Endothelial cell of umbilical vein (primary cell): ENCODE data around the gene CPNE5. TPM values are rescaled to one million over a fixed set of nuclear protein-coding genes. Genes with fewer than 3 reads are reported as not detected.

Source experiments
- BruUV-seq: library from RNA; stranded (reverse); fragments of 400-500 nt; replicated peaks from 2 replicates; lab custom pipeline; 2021; lab: Mats Ljungman, UMichigan
- CTCF ChIA-PET: fragments of 300-600, 350-600 bp; sonication (Branson Sonifier 250); formaldehyde crosslinking; loops from one replicate; lab custom pipeline; 2021; ENCODE audit warnings: antibody characterized with exemption, inconsistent platforms; lab: Charles Lee
- POLR2A ChIA-PET: fragments of 300-600, 350-600 bp; sonication (Branson Sonifier 250); formaldehyde crosslinking; loops from one replicate; lab custom pipeline; 2021; ENCODE audit warnings: antibody characterized with exemption, inconsistent platforms; lab: Charles Lee
- DNase-seq: peaks from one replicate; pipeline ENCODE4 v3.0.0-alpha.2; 2011; ENCODE audit warnings: low read depth, low spot score
- FAIRE-seq: peaks from 2 replicates; lab custom pipeline; 2011; peaks lifted over from hg19 to GRCh38; lab: Jason Lieb, UNC
- H2AFZ ChIP-seq: 2 replicates; pipeline ENCODE4 v1.6.0; 2012; ENCODE audit warnings: low read depth, low read length, control low read depth, inconsistent platforms
- H3K27ac ChIP-seq: 2 replicates; pipeline ENCODE4 v1.5.1; 2011; ENCODE audit warnings: low read depth, mild to moderate bottlenecking, control low read depth, low read length, moderate library complexity; ENCODE audit not compliant: insufficient read depth
- H3K27me3 ChIP-seq, 2 experiments: 2 replicates each; pipeline versions ENCODE4 v1.6.0 to v1.6.1; 2011; ENCODE audit warnings: low read length in 2 of 2, mixed read lengths in 1 of 2; ENCODE audit not compliant: control insufficient read depth in 2 of 2, insufficient read depth in 2 of 2
- H3K36me3 ChIP-seq, 2 experiments: 2 replicates in 1 of 2; 3 replicates in 1 of 2; pipeline ENCODE4 v1.5.1; 2011; ENCODE audit warnings: low read length in 2 of 2, mild to moderate bottlenecking in 1 of 2, moderate library complexity in 1 of 2; ENCODE audit not compliant: control insufficient read depth in 2 of 2, insufficient read depth in 2 of 2; ENCODE audit errors: extremely low read depth in 1 of 2
- H3K4me1 ChIP-seq: 3 replicates; pipeline ENCODE4 v1.5.1; 2011; ENCODE audit warnings: mild to moderate bottlenecking, low read length; ENCODE audit not compliant: control insufficient read depth, insufficient read depth; ENCODE audit errors: extremely low read depth
- H3K4me2 ChIP-seq: 2 replicates; pipeline ENCODE4 v1.6.1; 2011; ENCODE audit warnings: low read length, control low read depth, mixed read lengths; ENCODE audit not compliant: insufficient read depth
- H3K4me3 ChIP-seq, 3 experiments: fragments of 200-600 bp in 1 of 3; sonication (generic), shearing (Covaris generic) in 1 of 3; replicated peaks in 1 of 3; 2 replicates each; pipeline ENCODE4 v1.5.1; 2011 to 2016; ENCODE audit warnings: control low read depth in 3 of 3, low read length in 3 of 3, mild to moderate bottlenecking in 2 of 3, inconsistent platforms in 1 of 3, low read depth in 1 of 3, moderate library complexity in 1 of 3; ENCODE audit not compliant: insufficient read depth in 1 of 3
- H3K79me2 ChIP-seq: 2 replicates; pipeline ENCODE4 v1.6.0; 2012; ENCODE audit warnings: low read length, inconsistent platforms; ENCODE audit not compliant: control insufficient read depth, insufficient read depth
- H3K9ac ChIP-seq: replicated peaks from 2 replicates; pipeline ENCODE3; 2011; ENCODE audit warnings: low read length, control low read depth; ENCODE audit not compliant: insufficient read depth; ENCODE audit errors: extremely low read depth
- H3K9me1 ChIP-seq: replicated peaks from 3 replicates; pipeline ENCODE4 v1.6.0; 2011; ENCODE audit warnings: mild to moderate bottlenecking, low read length; ENCODE audit not compliant: control insufficient read depth, insufficient read depth; ENCODE audit errors: extremely low read depth
- H3K9me3 ChIP-seq: replicated peaks from 2 replicates; pipeline ENCODE4 v1.5.1; 2012; ENCODE audit warnings: low read length, inconsistent platforms; ENCODE audit not compliant: control insufficient read depth, insufficient read depth
- H4K20me1 ChIP-seq: replicated peaks from 2 replicates; pipeline ENCODE3; 2011; ENCODE audit warnings: mild to moderate bottlenecking, low read length; ENCODE audit not compliant: control insufficient read depth, insufficient read depth; ENCODE audit errors: extremely low read depth
- CTCF ChIP-seq, 2 donors: IDR thresholded peaks; 1 replicate in 1 of 2; 2 replicates in 1 of 2; pipeline ENCODE4 v1.5.1; 2011; ENCODE audit warnings: low read length in 2 of 2, mild to moderate bottlenecking in 2 of 2, moderate library complexity in 2 of 2, control low read depth in 1 of 2, inconsistent platforms in 1 of 2, low read depth in 1 of 2; ENCODE audit not compliant: insufficient read depth in 1 of 2; ENCODE audit errors: extremely low read depth in 1 of 2
- EZH2 ChIP-seq: IDR thresholded peaks from 2 replicates; pipeline ENCODE4 v1.6.1; 2012; ENCODE audit warnings: borderline replicate concordance, low read depth, mild to moderate bottlenecking, moderate library complexity, low read length, inconsistent platforms; ENCODE audit not compliant: severe bottlenecking
- GATA2 ChIP-seq: IDR thresholded peaks from 2 replicates; pipeline ENCODE4 v1.7.0; 2011; ENCODE audit warnings: low read depth, mild to moderate bottlenecking, moderate library complexity, mixed read lengths, low read length; ENCODE audit not compliant: insufficient read length, insufficient read depth
- JUN ChIP-seq: IDR thresholded peaks from 2 replicates; pipeline ENCODE4 v1.6.1; 2011; ENCODE audit warnings: borderline replicate concordance, low read depth; ENCODE audit not compliant: insufficient read length, insufficient read depth
- MAX ChIP-seq: IDR thresholded peaks from 2 replicates; pipeline ENCODE4 v1.6.1; 2011; ENCODE audit not compliant: insufficient read depth, insufficient read length
- MYC ChIP-seq: IDR thresholded peaks from one replicate; pipeline ENCODE4 v1.6.1; 2011; ENCODE audit warnings: mild to moderate bottlenecking, low read depth, low read length
- POLR2A ChIP-seq: IDR thresholded peaks from 2 replicates; pipeline ENCODE4 v1.6.1; 2012; ENCODE audit warnings: low read depth, mild to moderate bottlenecking, control low read depth, low read length
- POLR2AphosphoS5 ChIP-seq: IDR thresholded peaks from 2 replicates; pipeline ENCODE4 v1.6.1; 2012; ENCODE audit warnings: low read depth, mild to moderate bottlenecking, control low read depth, low read length, moderate library complexity; ENCODE audit not compliant: insufficient read depth
- dilution Hi-C: fragments of 300-500 bp; cut with MboI; formaldehyde crosslinking; loops from one replicate; pipeline ENCODE4 v1.15.0; 2019; ENCODE audit warnings: low sequenced_read_pairs; ENCODE audit not compliant: extremely low pct_ligation_motif_present
- intact Hi-C: fragments of 100-400 bp; cut with micrococcal nuclease; formaldehyde crosslinking; loops from one replicate; pipeline ENCODE4 v1.10.0; 2022
- polyA plus RNA-seq, 4 experiments: library from polyadenylated mRNA; depleted of rRNA in 3 of 4; stranded (reverse) in 3 of 4; unstranded in 1 of 4; fragments of >200 nt; gene quantifications; 2 replicates each; pipeline versions ENCODE4 v1.2.1 to v1.2.3, GENCODE V29; 2011 to 2012; ENCODE audit warnings: missing spikeins in 1 of 4
- total RNA-seq: library from RNA; stranded (reverse); gene quantifications from 2 replicates; pipeline ENCODE4 v1.2.3, GENCODE V29; 2021

Gene CPNE5
- total and polyA plus RNA-seq, 2 donors (not counting 3 experiments of a cell fraction or from before 2014, with no cell fraction given) = 18.8 to 49.4 TPM

GRCh38 chr6:36797653-36798052 is 41.6 kb downstream of the CPNE5 start:
- BruUV-seq = no TSS peak
- H3K27ac ChIP-seq = no peak overlapping the region
- no peak overlapping the region for H3K4me3 ChIP-seq
- no peaks in the 10 kb centered on the region for H3K79me2 ChIP-seq
- no peaks in the 10 kb centered on the region for H3K4me1 ChIP-seq
- dilution Hi-C loops = no loop called here
- no peaks in the 10 kb centered on the region for H4K20me1 ChIP-seq
- H3K27me3 ChIP-seq = no peaks in the 10 kb centered on the region
- no peak overlapping the region for H3K9ac ChIP-seq
- no peak overlapping the region for H3K4me2 ChIP-seq
- FAIRE-seq (no peak), DNase-seq (no peak)
- H3K9me1 ChIP-seq = no peaks in the 10 kb centered on the region
- intact Hi-C loops = no loop called here
- ChIA-PET POLR2A (no interaction called here), CTCF (interaction anchor here (1.4 to 2.0 kb wide), 3 partner anchors 15 to 51 kb away, joined by 3 to 5 read pairs (median 4); no protein-coding TSS in a partner anchor)
- TF ChIP-seq EZH2 (no peak), MYC (no peak), POLR2AphosphoS5 (no peak), GATA2 (no peak), CTCF (IDR thresholded peaks at IDR 0.05; ENCODE audit: extremely low read depth in 1 of 2, insufficient read depth in 1 of 2, low read depth in 1 of 2, low read length in 2 of 2) (no peak), JUN (no peak), POLR2A (no peak), MAX (no peak)
- no peak overlapping the region for H2AFZ ChIP-seq
- no peaks in the 10 kb centered on the region for H3K9me3 ChIP-seq
- peaks cover 2 to 42% of the 10 kb centered on the region in 2 experiments for H3K36me3 ChIP-seq
